PFSK-1 (cell line): Measurements from ENCODE around the gene GPN2.

Experiments used
- FOXP2 ChIP-seq: optimal IDR thresholded peaks from 2 replicates; pipeline ENCODE3; 2011; ENCODE audit warnings: borderline replicate concordance, control low read depth, inconsistent platforms; ENCODE audit not compliant: insufficient read depth; ENCODE audit errors: extremely low read length, extremely low read depth
- POLR2AphosphoS5 ChIP-seq: IDR thresholded peaks from 2 replicates; pipeline ENCODE4 v1.6.1; 2012; ENCODE audit warnings: low read depth, mild to moderate bottlenecking, control low read depth, low read length, moderate library complexity
- REST ChIP-seq, 2 experiments: IDR thresholded peaks; 2 replicates each; pipeline versions ENCODE4 v1.6.1 to v1.8.0; 2011 to 2012; ENCODE audit warnings: low read depth in 2 of 2, low read length in 2 of 2, control low read depth in 1 of 2, inconsistent platforms in 1 of 2, mild to moderate bottlenecking in 1 of 2, moderate library complexity in 1 of 2; ENCODE audit not compliant: insufficient read depth in 1 of 2
- SIN3A ChIP-seq: IDR thresholded peaks from 2 replicates; pipeline ENCODE4 v1.6.1; 2012; ENCODE audit warnings: mild to moderate bottlenecking, low read length, moderate library complexity, borderline replicate concordance; ENCODE audit not compliant: insufficient read depth
- TAF1 ChIP-seq: IDR thresholded peaks from 2 replicates; pipeline ENCODE4 v1.6.1; 2012; ENCODE audit warnings: low read length, control low read depth, borderline replicate concordance; ENCODE audit not compliant: insufficient read depth

Gene GPN2

GRCh38 chr1:26856181-26856580, 33.9 kb downstream of the GPN2 start:
- TF ChIP-seq POLR2AphosphoS5 = peak; percentile 35; the same call in 1 of the 2 replicates
- TF ChIP-seq TAF1 = no peak
- TF ChIP-seq SIN3A = no peak

- no peak for TF ChIP-seq POLR2AphosphoS5
- no peak for TF ChIP-seq TAF1
- no peak for TF ChIP-seq FOXP2
- no peak for TF ChIP-seq SIN3A
- no peak for TF ChIP-seq REST (IDR thresholded peaks at IDR 0.05; ENCODE audit: insufficient read depth in 1 of 2, low read depth in 2 of 2, low read length in 2 of 2)
Observed at GRCh38 chr1:26855636-26856035, 34.4 kb downstream of the GPN2 start.

GRCh38 chr1:26854906-26855305, 35.2 kb downstream of the GPN2 start:
- TF ChIP-seq FOXP2 (no peak), POLR2AphosphoS5 (no peak), TAF1 (no peak), SIN3A (no peak), REST (IDR thresholded peaks at IDR 0.05; ENCODE audit: insufficient read depth in 1 of 2, low read depth in 2 of 2, low read length in 2 of 2) (no peak)

GRCh38 chr1:26853600-26853999, 36.5 kb downstream of the GPN2 start:
- TF ChIP-seq SIN3A = no peak
- no peak for TF ChIP-seq REST (IDR thresholded peaks at IDR 0.05; ENCODE audit: insufficient read depth in 1 of 2, low read depth in 2 of 2, low read length in 2 of 2)
- TF ChIP-seq FOXP2 = no peak
- TF ChIP-seq POLR2AphosphoS5 = no peak
- no peak for TF ChIP-seq TAF1

GRCh38 chr1:26853156-26853555, 36.9 kb downstream of the GPN2 start:
- no peak for TF ChIP-seq FOXP2
- TF ChIP-seq POLR2AphosphoS5 = no peak
- TF ChIP-seq SIN3A = no peak
- no peak for TF ChIP-seq REST (IDR thresholded peaks at IDR 0.05; ENCODE audit: insufficient read depth in 1 of 2, low read depth in 2 of 2, low read length in 2 of 2)
- TF ChIP-seq TAF1 = no peak

GRCh38 chr1:26852701-26853100, 37.4 kb downstream of the GPN2 start:
- TF ChIP-seq REST (IDR thresholded peaks at IDR 0.05; ENCODE audit: insufficient read depth in 1 of 2, low read depth in 2 of 2, low read length in 2 of 2) (no peak), SIN3A (no peak), POLR2AphosphoS5 (no peak), TAF1 (no peak), FOXP2 (no peak)
